Endothelial cell of umbilical vein (primary cell): ENCODE measurements around the gene CEP89.

Source experiments
- CTCF ChIP-seq, 2 donors: IDR thresholded peaks; 1 replicate in 1 of 2; 2 replicates in 1 of 2; pipeline ENCODE4 v1.5.1; 2011; ENCODE audit warnings: low read length in 2 of 2, mild to moderate bottlenecking in 2 of 2, moderate library complexity in 2 of 2, control low read depth in 1 of 2, inconsistent platforms in 1 of 2, low read depth in 1 of 2; ENCODE audit not compliant: insufficient read depth in 1 of 2; ENCODE audit errors: extremely low read depth in 1 of 2
- EZH2 ChIP-seq: IDR thresholded peaks from 2 replicates; pipeline ENCODE4 v1.6.1; 2012; ENCODE audit warnings: borderline replicate concordance, low read depth, mild to moderate bottlenecking, moderate library complexity, low read length, inconsistent platforms; ENCODE audit not compliant: severe bottlenecking
- JUN ChIP-seq: IDR thresholded peaks from 2 replicates; pipeline ENCODE4 v1.6.1; 2011; ENCODE audit warnings: borderline replicate concordance, low read depth; ENCODE audit not compliant: insufficient read length, insufficient read depth
- MAX ChIP-seq: IDR thresholded peaks from 2 replicates; pipeline ENCODE4 v1.6.1; 2011; ENCODE audit not compliant: insufficient read depth, insufficient read length
- MYC ChIP-seq: IDR thresholded peaks from one replicate; pipeline ENCODE4 v1.6.1; 2011; ENCODE audit warnings: mild to moderate bottlenecking, low read depth, low read length
- POLR2A ChIP-seq: IDR thresholded peaks from 2 replicates; pipeline ENCODE4 v1.6.1; 2012; ENCODE audit warnings: low read depth, mild to moderate bottlenecking, control low read depth, low read length
- POLR2AphosphoS5 ChIP-seq: IDR thresholded peaks from 2 replicates; pipeline ENCODE4 v1.6.1; 2012; ENCODE audit warnings: low read depth, mild to moderate bottlenecking, control low read depth, low read length, moderate library complexity; ENCODE audit not compliant: insufficient read depth

GRCh38 chr19:32880622-32881021 is 91.1 kb downstream of the CEP89 start:
- no peak for TF ChIP-seq CTCF (IDR thresholded peaks at IDR 0.05; ENCODE audit: extremely low read depth in 1 of 2, insufficient read depth in 1 of 2, low read depth in 1 of 2, low read length in 2 of 2)
- TF ChIP-seq EZH2 = no peak
- TF ChIP-seq JUN = no peak
- TF ChIP-seq POLR2AphosphoS5 = no peak
- TF ChIP-seq MYC = no peak
- no peak for TF ChIP-seq MAX
- no peak for TF ChIP-seq POLR2A
